HG03066 (cell line): ENCODE data around the gene TNFSF12.
"Not testable (repeated sequence)": the region's sequence is repeated elsewhere in the genome, so short reads cannot be mapped to it uniquely, and the experiment has no call there.

Experiments
- ATAC-seq: cut with Tn5 transposase; IDR thresholded peaks from one replicate; pipeline ENCODE4 v1.9.1; 2021; ENCODE audit warnings: low read depth; ENCODE audit not compliant: unreplicated experiment

TNFSF12 gene

DNA sequence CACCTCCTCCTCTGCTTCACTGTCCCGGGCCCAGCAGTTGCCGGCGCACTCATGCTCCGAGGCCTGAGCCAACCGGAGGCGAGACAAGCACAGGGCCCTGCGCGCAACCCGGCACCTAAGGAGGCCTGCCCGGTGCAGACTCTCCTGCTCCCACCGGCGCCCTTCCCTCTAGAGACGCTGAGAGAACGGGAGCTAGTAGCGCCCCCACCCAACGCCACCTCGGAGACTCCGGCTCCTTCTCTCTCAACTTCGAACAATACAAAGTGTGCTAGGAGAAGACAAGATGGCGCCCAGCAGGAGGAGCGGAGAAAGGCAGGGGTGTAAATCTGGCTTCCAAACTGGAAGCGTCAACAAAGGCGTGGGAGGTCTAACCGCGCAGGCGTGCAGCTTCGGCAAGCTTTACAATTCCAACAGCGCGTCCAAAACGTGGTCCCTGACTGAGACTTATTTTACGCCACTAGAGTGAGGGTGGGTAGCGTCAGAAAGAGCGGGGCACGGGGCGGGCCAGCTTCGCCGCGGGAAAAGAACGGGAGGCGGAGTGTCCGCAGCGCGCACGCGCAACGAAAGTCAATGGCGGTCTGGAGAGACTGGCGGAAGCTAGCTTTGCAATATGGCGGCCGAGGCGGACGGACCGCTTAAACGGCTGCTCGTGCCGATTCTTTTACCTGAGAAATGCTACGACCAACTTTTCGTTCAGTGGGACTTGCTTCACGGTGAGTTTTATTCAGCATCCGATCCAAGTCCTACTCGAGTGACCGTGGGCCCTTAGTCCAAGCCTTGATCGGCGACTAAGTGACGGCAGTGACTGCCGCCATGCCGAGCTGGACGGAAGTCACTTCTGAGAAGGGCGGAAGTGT is 34.6 kb downstream of the TNFSF12 start, which contains the start of gene MPDU1:
TSS of gene MPDU1 (plus strand) at position 600 of the 857 bp plus-strand sequence. CDS start at position 611, 11 bp downstream.
- peak; percentile 64 for ATAC-seq

DNA sequence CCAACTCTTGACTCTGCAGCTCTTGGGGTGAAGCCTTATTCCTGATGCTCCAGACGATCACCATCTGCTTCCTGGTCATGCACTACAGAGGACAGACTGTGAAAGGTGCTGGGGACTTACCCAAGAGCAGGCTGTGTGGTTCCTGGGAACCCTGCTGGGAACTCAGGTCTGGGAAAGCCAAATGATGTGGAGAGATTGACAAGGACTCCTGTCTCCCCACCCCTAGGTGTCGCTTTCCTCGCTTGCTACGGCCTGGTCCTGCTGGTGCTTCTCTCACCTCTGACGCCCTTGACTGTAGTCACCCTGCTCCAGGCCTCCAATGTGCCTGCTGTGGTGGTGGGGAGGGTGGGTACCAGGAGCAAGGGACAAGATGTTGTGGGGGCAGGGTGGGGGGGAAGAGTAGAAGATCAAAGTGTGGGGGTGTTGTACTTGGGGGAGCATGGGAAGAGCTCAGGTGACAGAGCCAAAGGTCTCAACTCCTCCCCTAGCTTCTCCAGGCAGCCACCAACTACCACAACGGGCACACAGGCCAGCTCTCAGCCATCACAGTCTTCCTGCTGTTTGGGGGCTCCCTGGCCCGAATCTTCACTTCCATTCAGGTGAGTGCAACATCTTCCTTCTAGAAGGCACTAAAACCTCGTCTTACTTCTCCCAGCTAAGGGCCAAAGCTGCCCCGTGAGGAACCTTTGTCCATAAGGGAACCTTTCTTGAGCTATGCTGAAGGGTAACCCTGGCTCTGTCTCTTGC is 38.0 kb downstream of the TNFSF12 start:
- ATAC-seq = no peak

DNA sequence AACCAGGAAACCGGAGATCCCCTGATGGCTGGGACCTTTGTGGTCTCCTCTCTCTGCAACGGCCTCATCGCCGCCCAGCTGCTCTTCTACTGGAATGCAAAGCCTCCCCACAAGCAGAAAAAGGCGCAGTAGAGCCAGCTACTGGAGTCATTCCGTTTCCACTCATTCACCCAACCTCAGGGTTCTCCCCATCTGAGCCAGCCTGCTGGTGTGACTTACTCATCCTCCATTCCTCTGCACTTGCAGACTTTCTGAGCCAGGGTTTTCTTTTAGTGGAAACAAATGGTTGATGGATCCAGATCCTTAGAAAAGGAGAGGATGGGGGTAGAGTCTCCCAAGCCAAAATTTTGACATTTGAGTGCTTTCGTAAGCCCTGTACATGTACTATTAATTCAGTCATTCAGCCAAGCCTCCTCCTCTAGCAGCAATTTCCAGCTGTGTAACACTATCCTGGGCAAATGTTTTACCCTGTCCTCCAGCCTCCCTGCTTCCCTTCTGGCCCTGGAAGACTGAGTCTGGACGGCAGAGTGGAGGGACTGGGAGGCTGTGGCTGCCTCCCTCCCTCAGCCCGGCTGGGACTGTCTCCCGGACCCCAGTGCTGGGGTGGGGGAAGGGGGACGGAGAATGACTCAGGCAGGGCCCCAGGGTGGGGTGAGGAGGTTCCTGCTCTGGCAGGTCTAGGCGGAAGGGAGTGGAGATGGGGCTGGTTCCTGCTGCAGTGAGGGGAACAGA is 38.7 kb downstream of the TNFSF12 start:
- ATAC-seq = no peak

DNA sequence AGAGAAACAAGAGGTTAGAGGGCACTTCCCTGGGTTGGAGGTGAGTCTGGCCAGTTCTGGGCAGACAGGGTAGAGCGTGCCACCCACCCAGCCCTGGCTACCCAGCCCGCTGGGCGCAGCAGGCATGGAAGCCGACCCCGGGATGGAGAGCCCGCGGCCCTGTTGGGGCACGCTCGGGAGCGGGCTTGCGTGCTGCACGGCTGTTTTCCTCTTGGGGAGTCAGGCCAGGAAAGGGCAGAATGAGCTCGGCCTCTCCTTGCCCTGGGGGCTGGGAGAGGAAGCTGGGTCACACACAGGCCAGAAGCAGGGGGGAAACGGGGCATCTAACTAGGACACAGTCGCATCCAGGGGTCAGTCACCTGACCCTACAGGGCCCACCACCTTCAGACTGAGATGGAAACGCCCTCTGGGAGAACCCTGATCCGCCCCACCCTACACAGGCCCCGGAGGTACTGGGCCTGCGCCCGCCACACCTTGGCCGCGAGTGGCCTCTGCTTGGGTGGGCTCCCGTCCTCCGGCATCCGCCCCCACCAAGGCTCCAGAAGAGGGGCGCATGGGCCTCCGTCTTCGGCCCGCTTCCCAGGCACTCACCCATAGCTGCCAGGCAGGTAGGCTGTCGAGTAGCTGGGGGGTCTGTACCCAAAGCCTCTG is 39.8 kb downstream of the TNFSF12 start:
- no peak for ATAC-seq

DNA sequence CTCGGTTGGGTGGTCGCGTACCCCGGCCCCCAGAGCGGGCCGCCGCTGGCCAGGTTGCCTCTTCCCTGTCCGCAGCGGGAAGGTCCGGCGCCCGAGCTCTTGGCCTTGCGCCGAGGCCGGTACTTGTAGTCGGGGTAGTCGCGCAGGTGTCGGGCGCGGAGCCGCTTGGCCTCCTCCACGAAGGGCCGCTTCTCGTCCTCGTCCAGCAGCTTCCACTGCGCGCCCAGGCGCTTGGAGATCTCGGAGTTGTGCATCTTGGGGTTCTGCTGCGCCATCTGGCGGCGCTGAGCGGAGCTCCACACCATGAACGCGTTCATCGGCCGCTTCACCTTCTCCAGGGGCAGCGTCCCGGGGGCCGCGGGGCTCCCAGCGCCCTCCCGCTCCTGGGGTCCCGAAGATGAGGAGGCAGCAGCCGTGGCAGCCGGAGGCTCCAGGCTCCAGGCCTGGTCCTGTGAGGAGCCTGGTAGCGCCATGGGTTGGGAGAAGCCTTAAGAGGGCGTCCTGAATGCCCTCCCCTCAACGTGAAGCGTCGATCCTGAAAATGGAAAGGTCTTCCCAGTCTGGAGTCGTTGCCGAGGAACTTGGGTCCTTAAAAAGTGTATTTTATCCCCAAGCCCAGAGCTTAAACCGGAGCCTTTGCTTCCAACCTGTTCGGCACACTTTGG is 40.5 kb downstream of the TNFSF12 start:
- no peak for ATAC-seq

- no peak for ATAC-seq
Observed at GRCh38 chr17:7589891-7590691, 41.2 kb downstream of the TNFSF12 start, which contains the start of gene SOX15. SOX15 (minus strand) TSS chr17:7590094; CDS start chr17:7589676, 418 bp downstream.

DNA sequence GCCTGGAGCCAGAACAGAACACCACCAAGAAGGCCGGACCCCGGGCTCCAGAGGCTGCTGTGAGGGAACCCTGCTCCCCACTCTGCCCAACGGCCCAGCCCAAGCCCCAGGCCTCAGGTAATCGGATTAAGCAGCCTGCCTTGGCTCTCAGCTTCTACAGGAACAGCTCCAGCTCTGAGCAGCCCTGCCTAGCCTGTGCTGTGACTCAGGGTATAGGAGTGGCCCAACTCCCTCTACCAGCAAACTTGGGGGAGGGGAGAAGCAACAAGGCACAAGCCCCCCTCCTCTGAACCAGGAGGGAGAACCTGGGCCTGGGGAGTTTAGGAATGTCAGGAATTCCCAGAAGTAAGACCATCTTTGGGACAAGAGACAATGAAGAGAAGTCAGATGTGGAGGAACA is 41.9 kb downstream of the TNFSF12 start:
- ATAC-seq = no peak

- no peak for ATAC-seq
Observed at GRCh38 chr17:7591596-7591995, 42.7 kb downstream of the TNFSF12 start.

GRCh38 chr17:7592422-7593021 is 43.7 kb downstream of the TNFSF12 start:
- ATAC-seq = no peak

GRCh38 chr17:7593296-7593695 is 44.4 kb downstream of the TNFSF12 start:
- no peak for ATAC-seq

DNA sequence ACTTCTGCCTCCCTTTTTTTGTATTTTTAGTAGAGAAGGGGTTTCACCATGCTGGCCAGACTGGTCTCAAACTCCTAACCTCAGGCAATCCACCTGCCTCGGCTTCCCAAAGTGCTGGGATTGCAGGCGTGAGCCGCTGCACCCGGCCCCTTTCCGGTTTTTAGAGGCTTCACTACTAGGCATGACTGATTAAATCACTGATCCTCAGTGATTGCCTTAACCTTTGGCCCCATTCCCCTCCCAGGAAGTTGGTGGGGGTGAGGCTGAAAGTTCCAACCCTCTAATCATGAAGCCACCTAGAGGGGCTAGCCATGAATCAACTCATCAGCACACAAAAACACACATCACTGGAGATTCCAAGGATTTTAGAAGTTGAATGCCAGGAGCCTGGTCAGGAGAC is 48.7 kb downstream of the TNFSF12 start:
- ATAC-seq = not testable (repeated sequence)

DNA sequence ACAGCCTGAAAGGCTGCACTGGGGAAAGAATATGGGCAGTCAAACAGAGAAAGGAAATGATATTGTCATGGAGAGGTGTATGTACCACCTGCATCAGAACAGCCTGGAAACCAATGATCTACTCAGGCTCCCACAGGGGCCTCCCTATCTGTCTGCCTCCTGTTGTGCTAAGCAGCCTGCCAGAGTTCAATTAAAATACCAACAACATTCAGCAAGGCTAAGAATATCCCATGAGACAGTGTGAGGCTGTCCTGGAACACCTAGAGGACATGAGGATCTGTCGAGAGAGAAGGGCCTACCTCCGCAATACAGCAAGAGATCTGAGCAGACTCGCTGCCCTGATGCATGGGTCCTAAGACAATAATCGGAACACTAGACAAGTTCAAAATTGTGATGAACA is 57.4 kb downstream of the TNFSF12 start:
- no peak for ATAC-seq
